Lower leg skin (tissue), 4 donors: Measurements from ENCODE around the gene CLK2. TPM values are rescaled to one million over a fixed set of nuclear protein-coding genes. Genes with fewer than 3 reads are reported as not detected.

Experiments
- DNase-seq, 2 donors: peaks; one replicate each; pipeline ENCODE4 v3.0.0-alpha.2; 2019; ENCODE audit warnings: low spot score in 2 of 2
- H3K4me3 ChIP-seq: fragments of 200-600 bp; sonication (generic); 2 replicates; pipeline ENCODE4 v1.5.1; 2017; ENCODE audit warnings: mild to moderate bottlenecking, low read depth; ENCODE audit not compliant: poor library complexity, severe bottlenecking
- POLR2A ChIP-seq, 2 donors: fragments of 450-650 bp; IDR thresholded peaks; one replicate each; pipeline ENCODE4 v1.6.1; 2016 to 2017; ENCODE audit warnings: antibody characterized with exemption in 2 of 2, mild to moderate bottlenecking in 1 of 2, moderate library complexity in 1 of 2
- WGBS, 2 donors: methylation state at CpG; one replicate each; pipeline ENCODE4 v1.1.5; 2018; 5-methylcytosine and 5-hydroxymethylcytosine counted together
- intact Hi-C: fragments of 100-400 bp; cut with DNase I; formaldehyde crosslinking; loops from one replicate; pipeline ENCODE4 v1.15.0; 2023; ENCODE audit warnings: low total_unique reads
- total RNA-seq, 4 donors: library from RNA; depleted of rRNA; stranded (reverse); fragments of >200 nt; gene quantifications; one replicate each; pipeline ENCODE4 v1.1.0, GENCODE V29; 2016
- TF ChIP-seq, protein P1 (sequence below), 3 donors: fragments of 450-650 bp; IDR thresholded peaks; one replicate each; pipeline ENCODE4 v1.5.1; 2016; ENCODE audit warnings: antibody characterized with exemption in 3 of 3, mild to moderate bottlenecking in 3 of 3, moderate library complexity in 2 of 3

Gene CLK2
- total RNA-seq, 4 donors from 2014 or later = 24.6 to 55.8 (median 38.0) TPM

DNA sequence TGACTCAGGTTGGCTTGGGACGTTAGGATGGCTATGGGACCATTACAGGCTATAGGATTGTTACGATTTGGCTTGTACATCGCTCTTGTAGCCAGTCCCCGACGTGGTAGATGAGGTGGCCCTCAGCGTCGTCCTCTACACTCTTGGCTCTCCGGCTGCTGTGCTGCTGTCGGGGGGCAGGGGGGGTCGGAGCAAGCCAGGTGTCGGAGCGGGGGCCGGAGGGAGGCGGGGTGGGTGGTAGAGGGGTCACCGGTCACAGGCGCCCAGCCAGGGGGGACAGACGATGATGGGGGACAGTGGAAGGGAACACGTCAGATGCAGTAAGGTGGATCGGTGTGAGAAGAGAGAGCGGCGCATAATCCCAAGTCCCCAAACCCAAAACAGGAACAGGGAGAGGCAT lies 4.7 kb downstream of the CLK2 start:
- no peak overlapping the region for H3K4me3 ChIP-seq
- intact Hi-C loops = loop anchor here (10.0 kb wide), 1 partner anchor 326 kb away; no protein-coding TSS in a partner anchor
- 90 to 95% methylated on average over 21 of the region's 21 CpGs for WGBS, 2 donors
- no peak for TF ChIP-seq POLR2A (IDR thresholded peaks at IDR 0.05)
- TF ChIP-seq, protein P1, sequence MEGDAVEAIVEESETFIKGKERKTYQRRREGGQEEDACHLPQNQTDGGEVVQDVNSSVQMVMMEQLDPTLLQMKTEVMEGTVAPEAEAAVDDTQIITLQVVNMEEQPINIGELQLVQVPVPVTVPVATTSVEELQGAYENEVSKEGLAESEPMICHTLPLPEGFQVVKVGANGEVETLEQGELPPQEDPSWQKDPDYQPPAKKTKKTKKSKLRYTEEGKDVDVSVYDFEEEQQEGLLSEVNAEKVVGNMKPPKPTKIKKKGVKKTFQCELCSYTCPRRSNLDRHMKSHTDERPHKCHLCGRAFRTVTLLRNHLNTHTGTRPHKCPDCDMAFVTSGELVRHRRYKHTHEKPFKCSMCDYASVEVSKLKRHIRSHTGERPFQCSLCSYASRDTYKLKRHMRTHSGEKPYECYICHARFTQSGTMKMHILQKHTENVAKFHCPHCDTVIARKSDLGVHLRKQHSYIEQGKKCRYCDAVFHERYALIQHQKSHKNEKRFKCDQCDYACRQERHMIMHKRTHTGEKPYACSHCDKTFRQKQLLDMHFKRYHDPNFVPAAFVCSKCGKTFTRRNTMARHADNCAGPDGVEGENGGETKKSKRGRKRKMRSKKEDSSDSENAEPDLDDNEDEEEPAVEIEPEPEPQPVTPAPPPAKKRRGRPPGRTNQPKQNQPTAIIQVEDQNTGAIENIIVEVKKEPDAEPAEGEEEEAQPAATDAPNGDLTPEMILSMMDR (IDR thresholded peaks at IDR 0.05) = no peak
- DNase-seq = no peak

DNA sequence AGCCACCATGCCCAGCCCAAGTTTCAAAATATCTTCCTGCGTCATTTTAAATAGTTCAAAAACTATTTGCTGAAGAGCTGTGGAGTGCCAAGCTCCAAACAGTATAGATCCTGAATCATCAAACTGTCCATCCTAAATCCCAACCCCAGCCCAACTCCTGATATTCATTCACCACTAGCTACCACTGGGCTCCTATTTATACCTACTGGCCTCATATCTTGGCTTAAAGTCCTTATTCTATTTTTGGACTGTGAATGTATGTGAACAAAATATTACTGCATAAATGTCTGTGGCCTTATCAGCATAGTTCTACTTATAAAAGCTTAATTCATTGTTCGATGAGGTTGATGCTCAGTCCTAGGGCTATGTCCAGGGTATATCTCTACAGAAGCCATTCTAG lies 5.9 kb downstream of the CLK2 start:
- TF ChIP-seq POLR2A (IDR thresholded peaks at IDR 0.05) = no peak
- TF ChIP-seq, protein P1 (IDR thresholded peaks at IDR 0.05) = no peak
- WGBS, 2 donors = 97% methylated on average over 2 of the region's 2 CpGs

DNA sequence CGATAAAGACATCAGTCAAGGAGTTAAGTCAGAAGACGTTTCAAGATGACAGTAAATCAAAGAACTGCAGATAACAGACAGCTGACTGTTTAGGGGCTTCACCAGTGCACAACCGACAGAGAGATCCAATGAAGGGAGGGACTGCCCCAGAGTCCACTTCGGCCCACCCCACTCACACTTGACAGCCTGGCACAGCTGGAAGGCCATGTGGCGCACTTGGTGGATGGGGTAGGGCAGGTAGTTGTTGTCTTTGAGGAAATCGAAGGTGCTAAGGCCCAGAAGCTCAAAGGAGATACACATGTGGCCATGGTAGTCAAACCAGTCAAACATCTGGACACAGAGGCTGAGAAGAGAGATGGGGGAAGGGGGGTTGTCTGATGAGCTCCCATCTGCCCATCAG lies 6.8 kb downstream of the CLK2 start:
- no peak overlapping the region for H3K4me3 ChIP-seq
- intact Hi-C loops = loop anchor here (10.0 kb wide), 1 partner anchor 328 kb away; no protein-coding TSS in a partner anchor
- TF ChIP-seq POLR2A (IDR thresholded peaks at IDR 0.05) = no peak
- TF ChIP-seq, protein P1 (IDR thresholded peaks at IDR 0.05) = no peak
- WGBS, 2 donors = 79 to 81% methylated on average over 6 of the region's 6 CpGs
- DNase-seq = no peak

More for the DNA sequence above, 5.9 kb downstream of the CLK2 start:
- intact Hi-C loops = loop anchor here (10.0 kb wide), 1 partner anchor 327 kb away; no protein-coding TSS in a partner anchor
- no peak for DNase-seq
- H3K4me3 ChIP-seq = no peak overlapping the region

DNA sequence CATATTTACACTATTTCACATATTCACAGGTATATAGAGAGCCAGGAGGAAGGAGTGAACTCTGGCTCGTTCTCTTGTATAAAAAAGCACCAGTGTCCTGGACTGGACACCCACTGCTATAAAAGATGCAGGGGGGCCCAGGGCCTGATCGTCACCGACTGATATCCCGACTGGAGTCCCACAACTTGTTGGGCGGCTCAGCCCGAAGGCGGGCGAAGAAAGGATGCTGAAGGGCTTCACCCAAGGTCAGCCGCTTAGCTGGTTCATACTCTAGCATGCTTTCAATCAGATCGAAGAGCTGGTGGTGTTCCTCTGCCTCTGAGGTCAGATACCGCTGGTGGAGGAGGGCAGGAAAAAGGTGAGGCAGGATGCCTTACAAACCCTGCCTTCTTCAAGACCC lies 10.2 kb downstream of the CLK2 start:
- 85 to 87% methylated on average over 11 of the region's 11 CpGs for WGBS, 2 donors
- intact Hi-C loops = loop anchor here (10.0 kb wide), 1 partner anchor 332 kb away; no protein-coding TSS in a partner anchor
- no peak overlapping the region for H3K4me3 ChIP-seq
- DNase-seq = no peak
- TF ChIP-seq POLR2A (IDR thresholded peaks at IDR 0.05) = no peak
- TF ChIP-seq, protein P1 (IDR thresholded peaks at IDR 0.05) = no peak

DNA sequence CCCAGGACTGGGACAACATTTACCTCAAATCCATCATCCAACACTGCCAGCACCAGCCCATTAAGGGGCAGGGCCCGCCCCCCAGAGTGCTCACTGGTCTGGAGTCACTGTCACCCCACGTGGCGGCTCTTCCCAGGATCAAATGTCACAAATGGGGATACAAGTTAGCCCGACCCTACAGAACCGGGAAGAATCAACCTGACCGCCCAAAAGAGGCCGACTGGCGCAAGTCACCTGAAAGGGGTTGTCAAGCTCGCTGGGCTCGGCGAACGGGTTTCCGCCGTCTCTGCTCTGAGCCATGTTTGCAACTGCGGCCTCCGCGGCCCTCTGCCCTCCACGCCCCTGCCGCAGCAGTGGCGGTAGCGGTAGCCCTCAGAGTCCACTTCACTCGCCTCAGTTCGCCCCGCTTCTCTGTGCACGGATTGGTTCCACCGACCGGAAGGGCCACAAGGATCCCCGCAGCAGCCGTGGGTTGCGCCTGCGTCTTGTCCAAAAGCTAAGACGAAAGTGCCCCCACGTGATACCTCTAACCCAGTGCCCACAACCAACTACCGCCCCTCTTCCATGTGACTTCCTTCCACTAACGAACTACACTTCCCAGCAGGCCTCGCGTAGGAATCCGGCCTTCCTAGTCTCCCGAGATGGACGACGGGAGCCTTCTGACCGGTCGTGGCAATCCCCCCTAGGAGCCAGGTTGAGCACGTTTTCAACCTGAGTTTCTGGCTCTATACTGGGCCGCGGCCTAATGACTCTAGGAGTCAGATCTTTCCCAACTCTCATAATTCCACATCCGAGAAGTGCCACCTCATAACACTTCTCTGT lies 11.2 kb downstream of the CLK2 start, which contains the start of gene SCAMP3:
Gene SCAMP3 (minus strand): TSS at position 509 of the 822 bp plus-strand sequence. CDS start 209 bp downstream, at position 300.
- WGBS, 2 donors = 0 to 1% methylated on average over 35 to 39 of the region's 47 CpGs
- intact Hi-C loops = loop anchor here (10.0 kb wide), 1 partner anchor 333 kb away; no protein-coding TSS in a partner anchor
- peak; percentile 98 for DNase-seq
- peak within 1 kb of the TSS; percentile 65 for H3K4me3 ChIP-seq
- TF ChIP-seq, protein P1 (IDR thresholded peaks at IDR 0.05) = no peak
- TF ChIP-seq POLR2A (IDR thresholded peaks at IDR 0.05) = no peak
